IMR-90 (cell line): ENCODE results near the gene MACROD1. TPM values are rescaled to one million over a fixed set of nuclear protein-coding genes. Genes with fewer than 3 reads are reported as not detected.

ENCODE experiments used
- ATAC-seq: fragments of 200-7000 bp; cut with Tn5 transposase; 2 replicates; pipeline ENCODE4 v1.9.1; 2020; ENCODE audit warnings: low read depth, mild to moderate bottlenecking, moderate library complexity
- BruUV-seq: library from RNA; stranded (reverse); fragments of 400-500 nt; replicated peaks from 2 replicates; lab custom pipeline; 2021; lab: Mats Ljungman, UMichigan
- CTCF ChIA-PET: fragments of 300-600 bp; formaldehyde crosslinking; extraction: SDS; loops from one replicate; lab custom pipeline; 2021; ENCODE audit warnings: antibody characterized with exemption; lab: Yijun Ruan, JAX
- POLR2A ChIA-PET: fragments of 300-600 bp; sonication (Branson Sonifier 250); formaldehyde crosslinking; loops from one replicate; lab custom pipeline; 2022; ENCODE audit warnings: antibody characterized with exemption; ENCODE audit not compliant: unreplicated experiment; lab: Charles Lee
- DNase-seq: peaks from one replicate; pipeline ENCODE4 v3.0.0; 2013
- H2AFZ ChIP-seq: replicated peaks from 2 replicates; pipeline ENCODE3; 2013; ENCODE audit warnings: low read length, mild to moderate bottlenecking; ENCODE audit not compliant: poor library complexity
- H2AK5ac ChIP-seq: 2 replicates; pipeline ENCODE4 v1.6.1; 2013; ENCODE audit warnings: low read depth, low read length, inconsistent platforms
- H2AK9ac ChIP-seq: replicated peaks from 2 replicates; pipeline ENCODE3; 2013; ENCODE audit warnings: mild to moderate bottlenecking, low read depth, low read length, moderate library complexity; ENCODE audit not compliant: poor library complexity
- H2BK120ac ChIP-seq: 2 replicates; pipeline ENCODE4 v1.6.1; 2013; ENCODE audit warnings: low read depth, low read length, inconsistent platforms
- H2BK15ac ChIP-seq: 3 replicates; pipeline ENCODE4 v1.6.1; 2013; ENCODE audit warnings: low read depth, low read length, inconsistent platforms
- H2BK20ac ChIP-seq: 2 replicates; pipeline ENCODE4 v1.6.1; 2013; ENCODE audit warnings: low read depth, mild to moderate bottlenecking, inconsistent platforms, low read length, moderate library complexity
- H2BK5ac ChIP-seq: 2 replicates; pipeline ENCODE4 v1.6.1; 2013; ENCODE audit warnings: mild to moderate bottlenecking, low read depth, low read length, inconsistent platforms; ENCODE audit not compliant: poor library complexity, severe bottlenecking
- H3K14ac ChIP-seq: replicated peaks from 2 replicates; pipeline ENCODE4 v1.6.1; 2013; ENCODE audit warnings: low read depth, low read length, inconsistent platforms
- H3K18ac ChIP-seq: 2 replicates; pipeline ENCODE4 v1.6.1; 2013; ENCODE audit warnings: low read depth, low read length, control low read depth
- H3K23ac ChIP-seq: 2 replicates; pipeline ENCODE4 v1.6.1; 2013; ENCODE audit warnings: low read depth, low read length, inconsistent platforms
- H3K27ac ChIP-seq: 2 replicates; pipeline ENCODE4 v1.5.1; 2013; ENCODE audit warnings: mild to moderate bottlenecking, control low read depth, low read length; ENCODE audit not compliant: insufficient read depth
- H3K27me3 ChIP-seq: 2 replicates; pipeline ENCODE4 v1.6.1; 2013; ENCODE audit warnings: low read length; ENCODE audit not compliant: control insufficient read depth, insufficient read depth
- H3K36me3 ChIP-seq: 2 replicates; pipeline ENCODE4 v1.6.1; 2013; ENCODE audit warnings: low read length, mixed read lengths; ENCODE audit not compliant: control insufficient read depth, insufficient read depth
- H3K4ac ChIP-seq: 2 replicates; pipeline ENCODE4 v1.6.1; 2013; ENCODE audit warnings: low read depth, low read length, inconsistent platforms
- H3K4me1 ChIP-seq: 2 replicates; pipeline ENCODE4 v1.6.1; 2013; ENCODE audit warnings: low read length, mixed read lengths; ENCODE audit not compliant: control insufficient read depth, insufficient read depth
- H3K4me2 ChIP-seq: 2 replicates; pipeline ENCODE4 v1.6.1; 2013; ENCODE audit warnings: low read depth, mild to moderate bottlenecking, control low read depth, low read length, moderate library complexity
- H3K4me3 ChIP-seq: 2 replicates; pipeline ENCODE4 v1.5.1; 2013; ENCODE audit warnings: low read depth, mild to moderate bottlenecking, control low read depth, low read length, moderate library complexity; ENCODE audit not compliant: insufficient read depth
- H3K56ac ChIP-seq: 2 replicates; pipeline ENCODE4 v1.6.1; 2013; ENCODE audit warnings: low read length, inconsistent platforms; ENCODE audit not compliant: insufficient read depth; ENCODE audit errors: extremely low read depth
- H3K79me1 ChIP-seq, 2 experiments: 2 replicates each; pipeline ENCODE4 v1.6.1; 2013; ENCODE audit warnings: low read length in 2 of 2, inconsistent platforms in 1 of 2, low read depth in 1 of 2
- H3K9ac ChIP-seq: 2 replicates; pipeline ENCODE4 v1.6.1; 2013; ENCODE audit warnings: low read depth, low read length, control low read depth
- H3K9me1 ChIP-seq: 2 replicates; pipeline ENCODE4 v1.6.1; 2013; ENCODE audit warnings: low read length, inconsistent platforms; ENCODE audit not compliant: insufficient read depth
- H3K9me3 ChIP-seq: 2 replicates; pipeline ENCODE4 v1.6.1; 2013; ENCODE audit warnings: low read length; ENCODE audit not compliant: control insufficient read depth, insufficient read depth
- H4K20me1 ChIP-seq: 2 replicates; pipeline ENCODE4 v1.6.1; 2013; ENCODE audit warnings: low read length, inconsistent platforms; ENCODE audit not compliant: insufficient read depth
- H4K5ac ChIP-seq: 2 replicates; pipeline ENCODE4 v1.6.1; 2013; ENCODE audit warnings: mild to moderate bottlenecking, low read depth, low read length, control low read depth
- H4K8ac ChIP-seq, 2 experiments: 2 replicates each; pipeline ENCODE4 v1.6.1; 2013; ENCODE audit warnings: low read depth in 2 of 2, low read length in 2 of 2, control low read depth in 1 of 2, inconsistent platforms in 1 of 2
- H4K91ac ChIP-seq: 2 replicates; pipeline ENCODE4 v1.6.1; 2013; ENCODE audit warnings: low read depth, low read length, inconsistent platforms; ENCODE audit not compliant: insufficient read depth
- BHLHE40 ChIP-seq: fragments of 150-350 bp; IDR thresholded peaks from 2 replicates; pipeline ENCODE4 v1.6.1; 2016; ENCODE audit warnings: mild to moderate bottlenecking, low read depth, low read length
- CEBPB ChIP-seq: IDR thresholded peaks from 2 replicates; pipeline ENCODE4 v1.6.1; 2012; ENCODE audit warnings: low read depth, low read length, improper control_type of control experiment
- CHD1 ChIP-seq: IDR thresholded peaks from 2 replicates; pipeline ENCODE4 v1.6.1; 2012; ENCODE audit warnings: low read depth, low read length, improper control_type of control experiment
- CTCF ChIP-seq: conservative IDR thresholded peaks from 2 replicates; pipeline ENCODE4 v1.5.1; 2012; ENCODE audit warnings: mild to moderate bottlenecking, low read depth, low read length, improper control_type of control experiment
- ELK1 ChIP-seq: fragments of 150-350 bp; IDR thresholded peaks from 2 replicates; pipeline ENCODE4 v1.6.1; 2016; ENCODE audit warnings: low read depth, mild to moderate bottlenecking, low read length, moderate library complexity, borderline replicate concordance
- FOS ChIP-seq: fragments of 150-350 bp; IDR thresholded peaks from 2 replicates; pipeline ENCODE4 v1.6.1; 2016; ENCODE audit warnings: low read depth, low read length
- MAFK ChIP-seq: IDR thresholded peaks from 2 replicates; pipeline ENCODE4 v1.6.1; 2012; ENCODE audit warnings: low read depth, low read length, improper control_type of control experiment
- MAZ ChIP-seq: IDR thresholded peaks from 2 replicates; pipeline ENCODE4 v1.6.1; 2012; ENCODE audit warnings: low read depth, mild to moderate bottlenecking, low read length, improper control_type of control experiment, moderate library complexity, borderline replicate concordance
- MXI1 ChIP-seq: IDR thresholded peaks from 2 replicates; pipeline ENCODE4 v1.6.1; 2012; ENCODE audit warnings: low read depth, mild to moderate bottlenecking, low read length, moderate library complexity, borderline replicate concordance
- NFE2L2 ChIP-seq: fragments of 150-350 bp; IDR thresholded peaks from 2 replicates; pipeline ENCODE4 v1.6.1; 2016; ENCODE audit warnings: low read depth, mild to moderate bottlenecking, low read length
- POLR2A ChIP-seq: IDR thresholded peaks from 2 replicates; pipeline ENCODE4 v1.6.1; 2012; ENCODE audit warnings: mild to moderate bottlenecking, low read depth, low read length
- RAD21 ChIP-seq: IDR thresholded peaks from 2 replicates; pipeline ENCODE4 v1.6.1; 2012; ENCODE audit warnings: low read length, improper control_type of control experiment
- RCOR1 ChIP-seq: IDR thresholded peaks from 2 replicates; pipeline ENCODE4 v1.6.1; 2012; ENCODE audit warnings: mild to moderate bottlenecking, low read length, improper control_type of control experiment; ENCODE audit not compliant: insufficient replicate concordance
- RFX5 ChIP-seq: IDR thresholded peaks from 2 replicates; pipeline ENCODE4 v1.8.0; 2012; ENCODE audit warnings: low read depth, mild to moderate bottlenecking, low read length, moderate library complexity
- SMC3 ChIP-seq: fragments of 150-350 bp; IDR thresholded peaks from 2 replicates; pipeline ENCODE4 v1.6.1; 2016; ENCODE audit warnings: low read depth, mild to moderate bottlenecking, antibody characterized with exemption, low read length, moderate library complexity
- USF2 ChIP-seq: fragments of 150-350 bp; IDR thresholded peaks from 2 replicates; pipeline ENCODE4 v1.6.1; 2017; ENCODE audit warnings: mild to moderate bottlenecking, antibody characterized with exemption, low read length, low read depth
- WGBS, 2 experiments: methylation state at CpG; one replicate each; pipeline versions ENCODE4 v1.1.5 to v1.1.7; 2013; ENCODE audit warnings: missing lambda C conversion rate in 2 of 2; ENCODE audit not compliant: insufficient read length in 1 of 2; ENCODE audit errors: extremely low coverage in 2 of 2; 5-methylcytosine and 5-hydroxymethylcytosine counted together
- dilution Hi-C: fragments of 300-500 bp; cut with HindIII; formaldehyde crosslinking; loops from one replicate; pipeline ENCODE4 v1.14.3; 2018; ENCODE audit warnings: low sequenced_read_pairs; ENCODE audit not compliant: unreplicated experiment
- in situ Hi-C: fragments of 300-500 bp; cut with MboI; formaldehyde crosslinking; loops from 3 replicates; pipeline ENCODE4 v1.14.3; 2019; ENCODE audit warnings: low sequenced_read_pairs, inconsistent platforms, mixed read lengths
- intact Hi-C: fragments of 100-400 bp; cut with micrococcal nuclease; formaldehyde crosslinking; loops from 2 replicates; pipeline ENCODE4 v1.10.0; 2022
- polyA plus RNA-seq, 3 experiments: library from polyadenylated mRNA; depleted of rRNA; stranded (reverse); fragments of >200 nt; gene quantifications; 2 replicates each; pipeline ENCODE4 v1.2.3, GENCODE V29; 2012; ENCODE audit warnings: low replicate concordance in 1 of 3
- total RNA-seq: library from RNA; depleted of rRNA; stranded (reverse); fragments of >200 nt; gene quantifications from 2 replicates; pipeline ENCODE4 v1.2.3, GENCODE V29; 2012

MACROD1 gene
- total and polyA plus RNA-seq, 2 of the 4 experiments (the other 2 are of a cell fraction): 2.5 to 9.3 TPM

GRCh38 chr11:64060263-64060860, 105.6 kb downstream of the MACROD1 start:
- no peaks in the 10 kb centered on the region for H3K79me1 ChIP-seq
- H3K4me1 ChIP-seq: peaks cover 3% of the 10 kb centered on the region; the same call in 1 of the 2 replicates
- H3K36me3 ChIP-seq: no peaks in the 10 kb centered on the region
- H3K18ac ChIP-seq: no peak overlapping the region
- H3K56ac ChIP-seq: no peak overlapping the region
- H4K8ac ChIP-seq: peak overlapping the region in 1 of 2 experiments; percentile 17; a peak in 2 of 4 replicates
- ChIA-PET POLR2A (no interaction called here), CTCF (no interaction called here)
- dilution Hi-C loops (no loop called here), intact Hi-C loops (no loop called here), in situ Hi-C loops (no loop called here)
- peak overlapping the region; percentile 97 for H2AFZ ChIP-seq
- H3K14ac ChIP-seq: no peak overlapping the region
- TF ChIP-seq FOS: no peak
- TF ChIP-seq SMC3: no peak
- TF ChIP-seq MAFK: no peak
- no peak for TF ChIP-seq NFE2L2
- TF ChIP-seq BHLHE40: no peak
- no peak for TF ChIP-seq CTCF
- TF ChIP-seq RAD21: no peak
- no peak for TF ChIP-seq RCOR1
- TF ChIP-seq MAZ: no peak
- TF ChIP-seq MXI1: no peak
- no peak for TF ChIP-seq USF2
- TF ChIP-seq POLR2A: no peak
- no peak for TF ChIP-seq ELK1
- TF ChIP-seq CEBPB: no peak
- TF ChIP-seq RFX5: no peak
- TF ChIP-seq CHD1: no peak
- no peak overlapping the region for H2BK120ac ChIP-seq
- H4K5ac ChIP-seq: no peak overlapping the region
- no peak overlapping the region for H3K9ac ChIP-seq
- no peak overlapping the region for H2AK5ac ChIP-seq
- no peaks in the 10 kb centered on the region for H3K9me3 ChIP-seq
- H2BK15ac ChIP-seq: no peak overlapping the region
- H3K4me2 ChIP-seq: peak overlapping the region; percentile 87
- peaks cover under 1% of the 10 kb centered on the region; the same call in 1 of the 2 replicates for H4K20me1 ChIP-seq
- 20% methylated on average over 15 of the region's 35 CpGs; no CpG with 5 or more reads in 1 of the 2 experiments for WGBS, 2 experiments
- no peak for ATAC-seq
- peak overlapping the region; percentile 5 for H2AK9ac ChIP-seq
- peaks cover 4% of the 10 kb centered on the region; the same call in 1 of the 2 replicates for H3K27me3 ChIP-seq
- DNase-seq: no peak
- peaks cover 3% of the 10 kb centered on the region; the same call in 1 of the 2 replicates for H3K9me1 ChIP-seq
- H3K27ac ChIP-seq: no peak overlapping the region
- no peak overlapping the region for H2BK5ac ChIP-seq
- no peak overlapping the region for H4K91ac ChIP-seq
- no peak overlapping the region for H3K23ac ChIP-seq
- H2BK20ac ChIP-seq: no peak overlapping the region
- H3K4ac ChIP-seq: no peak overlapping the region
- peak overlapping the region; percentile 56 for H3K4me3 ChIP-seq
- no TSS peak for BruUV-seq
